GM23338 (cell line): Measurements from ENCODE around the gene TMEM94.

ENCODE experiments used
- TF ChIP-seq, protein P1 (sequence below): IDR thresholded peaks from one replicate; pipeline ENCODE4 v1.6.1; 2018; ENCODE audit warnings: antibody characterized with exemption; ENCODE audit not compliant: unreplicated experiment
- TF ChIP-seq, protein P2 (sequence below), 2 experiments: fragments of 200-600 bp in 1 of 2; sonication (generic) in 1 of 2; conservative IDR thresholded peaks; 2 replicates each; pipeline versions ENCODE4 v1.5.1 to v1.6.1; 2016 to 2017; ENCODE audit warnings: antibody characterized with exemption in 2 of 2, low read depth in 2 of 2, mild to moderate bottlenecking in 2 of 2, moderate library complexity in 1 of 2

DNA sequence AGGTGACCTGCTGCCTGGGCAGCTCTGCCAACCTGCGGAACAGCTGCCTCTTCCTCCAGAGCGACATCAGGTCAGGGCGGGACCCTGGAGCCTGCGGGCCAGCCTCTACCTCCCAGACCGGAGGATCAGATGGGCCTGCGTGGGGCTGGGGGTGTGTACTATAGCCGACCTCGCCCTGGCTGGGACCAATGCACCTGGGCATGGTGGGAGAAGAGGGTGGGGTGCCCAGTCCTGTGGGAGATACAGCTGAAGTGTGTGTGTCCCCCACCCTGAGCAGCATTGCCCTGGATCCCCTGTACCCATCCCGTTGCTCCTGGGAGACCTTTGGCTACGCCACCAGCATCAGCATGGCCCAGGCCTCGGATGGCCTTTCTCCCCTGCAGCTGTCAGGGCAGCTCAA is 39.6 kb downstream of the TMEM94 start:
- TF ChIP-seq, protein P1, sequence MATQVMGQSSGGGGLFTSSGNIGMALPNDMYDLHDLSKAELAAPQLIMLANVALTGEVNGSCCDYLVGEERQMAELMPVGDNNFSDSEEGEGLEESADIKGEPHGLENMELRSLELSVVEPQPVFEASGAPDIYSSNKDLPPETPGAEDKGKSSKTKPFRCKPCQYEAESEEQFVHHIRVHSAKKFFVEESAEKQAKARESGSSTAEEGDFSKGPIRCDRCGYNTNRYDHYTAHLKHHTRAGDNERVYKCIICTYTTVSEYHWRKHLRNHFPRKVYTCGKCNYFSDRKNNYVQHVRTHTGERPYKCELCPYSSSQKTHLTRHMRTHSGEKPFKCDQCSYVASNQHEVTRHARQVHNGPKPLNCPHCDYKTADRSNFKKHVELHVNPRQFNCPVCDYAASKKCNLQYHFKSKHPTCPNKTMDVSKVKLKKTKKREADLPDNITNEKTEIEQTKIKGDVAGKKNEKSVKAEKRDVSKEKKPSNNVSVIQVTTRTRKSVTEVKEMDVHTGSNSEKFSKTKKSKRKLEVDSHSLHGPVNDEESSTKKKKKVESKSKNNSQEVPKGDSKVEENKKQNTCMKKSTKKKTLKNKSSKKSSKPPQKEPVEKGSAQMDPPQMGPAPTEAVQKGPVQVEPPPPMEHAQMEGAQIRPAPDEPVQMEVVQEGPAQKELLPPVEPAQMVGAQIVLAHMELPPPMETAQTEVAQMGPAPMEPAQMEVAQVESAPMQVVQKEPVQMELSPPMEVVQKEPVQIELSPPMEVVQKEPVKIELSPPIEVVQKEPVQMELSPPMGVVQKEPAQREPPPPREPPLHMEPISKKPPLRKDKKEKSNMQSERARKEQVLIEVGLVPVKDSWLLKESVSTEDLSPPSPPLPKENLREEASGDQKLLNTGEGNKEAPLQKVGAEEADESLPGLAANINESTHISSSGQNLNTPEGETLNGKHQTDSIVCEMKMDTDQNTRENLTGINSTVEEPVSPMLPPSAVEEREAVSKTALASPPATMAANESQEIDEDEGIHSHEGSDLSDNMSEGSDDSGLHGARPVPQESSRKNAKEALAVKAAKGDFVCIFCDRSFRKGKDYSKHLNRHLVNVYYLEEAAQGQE = no peak
- TF ChIP-seq, protein P2, sequence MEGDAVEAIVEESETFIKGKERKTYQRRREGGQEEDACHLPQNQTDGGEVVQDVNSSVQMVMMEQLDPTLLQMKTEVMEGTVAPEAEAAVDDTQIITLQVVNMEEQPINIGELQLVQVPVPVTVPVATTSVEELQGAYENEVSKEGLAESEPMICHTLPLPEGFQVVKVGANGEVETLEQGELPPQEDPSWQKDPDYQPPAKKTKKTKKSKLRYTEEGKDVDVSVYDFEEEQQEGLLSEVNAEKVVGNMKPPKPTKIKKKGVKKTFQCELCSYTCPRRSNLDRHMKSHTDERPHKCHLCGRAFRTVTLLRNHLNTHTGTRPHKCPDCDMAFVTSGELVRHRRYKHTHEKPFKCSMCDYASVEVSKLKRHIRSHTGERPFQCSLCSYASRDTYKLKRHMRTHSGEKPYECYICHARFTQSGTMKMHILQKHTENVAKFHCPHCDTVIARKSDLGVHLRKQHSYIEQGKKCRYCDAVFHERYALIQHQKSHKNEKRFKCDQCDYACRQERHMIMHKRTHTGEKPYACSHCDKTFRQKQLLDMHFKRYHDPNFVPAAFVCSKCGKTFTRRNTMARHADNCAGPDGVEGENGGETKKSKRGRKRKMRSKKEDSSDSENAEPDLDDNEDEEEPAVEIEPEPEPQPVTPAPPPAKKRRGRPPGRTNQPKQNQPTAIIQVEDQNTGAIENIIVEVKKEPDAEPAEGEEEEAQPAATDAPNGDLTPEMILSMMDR (conservative IDR thresholded peaks at IDR 0.05; ENCODE audit: low read depth in 2 of 2) = no peak
